ENCODE results near the gene SPTLC3. TPM values are rescaled to one million over a fixed set of nuclear protein-coding genes. Genes with fewer than 3 reads are reported as not detected.

The SPTLC3 gene
- total and polyA plus RNA-seq, 2 of the 13 experiments (the other 11 are each of a cell fraction or from before 2014, with no cell fraction given), result 20.5 to 95.6 TPM

DNA sequence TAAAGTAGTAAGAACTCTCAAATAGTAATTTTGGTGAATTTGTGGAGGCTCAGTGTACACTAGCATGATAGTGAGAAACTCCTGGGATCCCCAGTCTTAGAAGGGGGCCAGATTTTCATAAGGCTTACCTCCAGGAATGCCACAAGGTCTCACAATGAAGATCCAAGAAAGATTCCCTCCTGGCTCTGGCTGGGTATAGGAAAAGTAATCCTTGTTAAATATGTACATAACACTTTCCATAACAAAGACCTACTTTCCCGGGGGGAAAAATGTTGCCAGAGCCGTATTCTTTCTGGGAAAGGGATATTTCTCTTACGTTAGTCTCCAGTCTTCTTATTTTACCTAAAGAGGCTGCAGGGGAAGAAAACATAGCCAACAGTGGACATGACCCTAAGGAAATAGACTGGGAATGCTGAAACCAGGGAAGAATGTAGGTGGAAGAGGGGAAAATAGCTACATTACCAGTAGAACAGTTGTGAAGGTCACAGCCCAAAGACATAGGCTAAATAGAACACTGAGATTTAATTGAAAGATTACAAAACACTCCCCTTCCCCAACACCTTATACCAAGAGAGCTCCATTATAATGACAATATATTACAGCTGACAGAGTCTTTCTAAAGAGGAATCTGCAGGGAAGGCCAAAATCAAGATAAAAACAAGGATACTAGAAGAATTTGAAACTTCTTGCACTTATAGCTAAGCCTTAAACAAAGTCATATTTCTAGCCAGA lies 177.4 kb downstream of the SPTLC3 start:
- intact Hi-C loops (cut with micrococcal nuclease; ENCODE audit: unreplicated experiment), result no loop called here
- CTCF ChIA-PET (ENCODE audit: low intra/inter-chr PET ratio, low total read pairs), result no interaction called here
- no peak for ATAC-seq
- no peak for TF ChIP-seq ZBTB40 (IDR thresholded peaks at IDR 0.05)
- no peak for TF ChIP-seq ZBTB40 (CRISPR knock-in tag; IDR thresholded peaks at IDR 0.05)
- TF ChIP-seq SRSF1 (optimal IDR thresholded peaks at IDR 0.05; ENCODE audit: low read depth, low read length), result no peak
- TF ChIP-seq, protein P1, sequence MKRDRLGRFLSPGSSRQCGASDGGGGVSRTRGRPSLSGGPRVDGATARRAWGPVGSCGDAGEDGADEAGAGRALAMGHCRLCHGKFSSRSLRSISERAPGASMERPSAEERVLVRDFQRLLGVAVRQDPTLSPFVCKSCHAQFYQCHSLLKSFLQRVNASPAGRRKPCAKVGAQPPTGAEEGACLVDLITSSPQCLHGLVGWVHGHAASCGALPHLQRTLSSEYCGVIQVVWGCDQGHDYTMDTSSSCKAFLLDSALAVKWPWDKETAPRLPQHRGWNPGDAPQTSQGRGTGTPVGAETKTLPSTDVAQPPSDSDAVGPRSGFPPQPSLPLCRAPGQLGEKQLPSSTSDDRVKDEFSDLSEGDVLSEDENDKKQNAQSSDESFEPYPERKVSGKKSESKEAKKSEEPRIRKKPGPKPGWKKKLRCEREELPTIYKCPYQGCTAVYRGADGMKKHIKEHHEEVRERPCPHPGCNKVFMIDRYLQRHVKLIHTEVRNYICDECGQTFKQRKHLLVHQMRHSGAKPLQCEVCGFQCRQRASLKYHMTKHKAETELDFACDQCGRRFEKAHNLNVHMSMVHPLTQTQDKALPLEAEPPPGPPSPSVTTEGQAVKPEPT (CRISPR knock-in tag; IDR thresholded peaks at IDR 0.05; ENCODE audit: low read depth), result no peak
- TF ChIP-seq NFE2L2 (IDR thresholded peaks at IDR 0.05; ENCODE audit: low read length), result no peak
- TF ChIP-seq SP140L (CRISPR knock-in tag; IDR thresholded peaks at IDR 0.05; ENCODE audit: borderline replicate concordance), result no peak
- TF ChIP-seq ZNF460 (CRISPR knock-in tag; IDR thresholded peaks at IDR 0.05; ENCODE audit: borderline replicate concordance), result no peak
- no peak for TF ChIP-seq NFYC (CRISPR knock-in tag; IDR thresholded peaks at IDR 0.05)
- TF ChIP-seq ZNF549 (CRISPR knock-in tag; IDR thresholded peaks at IDR 0.05), result no peak
- TF ChIP-seq CBFB (CRISPR knock-in tag; IDR thresholded peaks at IDR 0.05), result no peak
- TF ChIP-seq, protein P2, sequence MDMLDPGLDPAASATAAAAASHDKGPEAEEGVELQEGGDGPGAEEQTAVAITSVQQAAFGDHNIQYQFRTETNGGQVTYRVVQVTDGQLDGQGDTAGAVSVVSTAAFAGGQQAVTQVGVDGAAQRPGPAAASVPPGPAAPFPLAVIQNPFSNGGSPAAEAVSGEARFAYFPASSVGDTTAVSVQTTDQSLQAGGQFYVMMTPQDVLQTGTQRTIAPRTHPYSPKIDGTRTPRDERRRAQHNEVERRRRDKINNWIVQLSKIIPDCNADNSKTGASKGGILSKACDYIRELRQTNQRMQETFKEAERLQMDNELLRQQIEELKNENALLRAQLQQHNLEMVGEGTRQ (IDR thresholded peaks at IDR 0.05; ENCODE audit: low read depth, low read length), result no peak
- TF ChIP-seq, protein P2 (CRISPR knock-in tag; IDR thresholded peaks at IDR 0.05; ENCODE audit: borderline replicate concordance), result no peak

More for the DNA sequence above, 177.4 kb downstream of the SPTLC3 start:
- Histone ChIP-seq H2AFZ (ENCODE audit: low read length) (no peak overlapping the region), H3K79me2 (ENCODE audit: insufficient read depth, low read length) (no peaks in the 10 kb centered on the region), H3K9me3 (ENCODE audit: low read length) (no peaks in the 10 kb centered on the region; the same call in 1 of the 2 replicates), H3K27me3 (ENCODE audit: control insufficient read depth in 1 of 2, insufficient read depth in 2 of 2, low read length in 2 of 2) (no peaks in the 10 kb centered on the region), H4K20me1 (ENCODE audit: insufficient read depth, low read length) (no peaks in the 10 kb centered on the region), H3K4me3 (replicated peaks in 1 of 3; ENCODE audit: insufficient read depth in 1 of 3, low read depth in 2 of 3, low read length in 3 of 3) (no peak overlapping the region), H3K4me2 (ENCODE audit: low read depth, low read length) (no peak overlapping the region), H3K27ac (ENCODE audit: extremely low read length, insufficient read depth, low read length) (no peak overlapping the region), H3K36me3 (replicated peaks in 1 of 2; ENCODE audit: control insufficient read depth in 1 of 2, insufficient read depth in 2 of 2, low read length in 2 of 2) (no peaks in the 10 kb centered on the region), H3K4me1 (ENCODE audit: insufficient read depth, low read length) (no peaks in the 10 kb centered on the region), H3K9ac (ENCODE audit: insufficient read depth, low read depth, low read length) (no peak overlapping the region)
- BruUV-seq (replicated peaks), result no TSS peak
- FAIRE-seq, result no peak
- POLR2A ChIA-PET, result no interaction called here
- in situ Hi-C loops (cut with HindIII; ENCODE audit: extremely low pct_ligation_motif_present, low pct_unique_long_range_greater_than_20kb), result loop anchor here (25.0 kb wide), 1 partner anchor 599 kb away; no protein-coding TSS in a partner anchor
- WGBS (ENCODE audit: low lambda C conversion rate), result 22% methylated on average over 3 of the region's 3 CpGs
- no peak for DNase-seq (ENCODE audit: low spot score)
